ENCODE measurements around the gene GCSAML.
"Not testable (repeated sequence)": the region's sequence is repeated elsewhere in the genome, so short reads cannot be mapped to it uniquely, and the experiment has no call there.

Gene GCSAML

DNA sequence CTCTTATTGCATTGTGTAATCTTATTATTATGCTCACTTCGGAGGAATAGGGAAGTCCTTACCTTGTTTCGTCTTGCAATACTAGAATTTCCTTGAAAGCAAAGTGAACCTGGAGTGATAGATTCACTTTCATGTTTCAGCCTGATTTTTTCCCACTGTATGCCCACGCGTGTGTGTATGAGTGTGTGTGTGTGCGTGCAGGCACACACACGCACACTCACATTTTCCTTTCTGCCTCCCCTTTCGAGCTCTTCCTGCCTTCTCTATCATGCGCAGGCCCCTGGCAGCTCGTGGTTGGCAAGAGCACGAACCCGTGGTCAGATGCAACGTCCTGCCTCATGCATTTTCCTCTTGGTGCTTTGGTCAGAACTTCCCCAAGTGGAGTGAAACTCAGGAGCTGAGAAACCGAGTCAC, at the start of gene GCSAML:
TSS of gene GCSAML (plus strand) at position 366 of the 414 bp plus-strand sequence. CDS start 58 bp downstream, outside the sequence.
- H3K36me3 Mint-ChIP-seq (ENCODE audit: low read depth) = no peaks in the 10 kb centered on the region
- no peak for DNase-seq

DNA sequence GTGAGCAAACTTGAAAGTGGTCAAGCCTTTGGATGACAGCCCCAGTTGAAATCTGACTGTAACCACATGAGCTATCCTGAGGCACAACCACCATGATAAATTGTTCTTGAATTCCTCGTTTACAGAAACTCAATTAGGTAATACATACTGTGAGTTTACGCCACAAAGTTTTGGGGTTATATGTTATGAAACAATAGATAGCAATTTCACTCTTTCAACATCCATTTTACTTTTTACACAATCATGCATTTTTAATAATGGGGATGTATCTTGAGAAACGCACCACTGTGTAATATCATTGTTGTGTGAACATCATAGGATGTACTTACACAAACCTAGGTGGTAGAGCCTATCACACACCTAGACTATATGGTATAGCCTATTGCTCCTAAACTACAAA, 48.1 kb upstream of the GCSAML start:
- H3K4me1 Mint-ChIP-seq (ENCODE audit: low read depth) = no peaks in the 10 kb centered on the region
- H3K36me3 Mint-ChIP-seq (ENCODE audit: low read depth) = no peaks in the 10 kb centered on the region
- peaks cover 8% of the 10 kb centered on the region for H3K27me3 Mint-ChIP-seq
- no peaks in the 10 kb centered on the region for H3K9me3 Mint-ChIP-seq
- no peak for DNase-seq
- no peak overlapping the region for H3K27ac Mint-ChIP-seq
- H3K4me3 Mint-ChIP-seq = no peak overlapping the region

More for the DNA sequence above, at the start of gene GCSAML:
- no peak within 1 kb of the TSS for H3K27ac Mint-ChIP-seq
- H3K4me3 Mint-ChIP-seq = no peak within 1 kb of the TSS
- H3K4me1 Mint-ChIP-seq (ENCODE audit: low read depth) = peaks cover 11% of the 10 kb centered on the region
- peaks cover 46% of the 10 kb centered on the region for H3K27me3 Mint-ChIP-seq
- no peaks in the 10 kb centered on the region for H3K9me3 Mint-ChIP-seq

- H3K27ac Mint-ChIP-seq = no peak overlapping the region
- no peak for DNase-seq
- no peaks in the 10 kb centered on the region for H3K4me1 Mint-ChIP-seq (ENCODE audit: low read depth)
- no peaks in the 10 kb centered on the region for H3K36me3 Mint-ChIP-seq (ENCODE audit: low read depth)
- peaks cover 10% of the 10 kb centered on the region for H3K27me3 Mint-ChIP-seq
- H3K4me3 Mint-ChIP-seq = no peak overlapping the region
- no peaks in the 10 kb centered on the region for H3K9me3 Mint-ChIP-seq
Observed at GRCh38 chr1:247506831-247507230, 42.1 kb upstream of the GCSAML start.

DNA sequence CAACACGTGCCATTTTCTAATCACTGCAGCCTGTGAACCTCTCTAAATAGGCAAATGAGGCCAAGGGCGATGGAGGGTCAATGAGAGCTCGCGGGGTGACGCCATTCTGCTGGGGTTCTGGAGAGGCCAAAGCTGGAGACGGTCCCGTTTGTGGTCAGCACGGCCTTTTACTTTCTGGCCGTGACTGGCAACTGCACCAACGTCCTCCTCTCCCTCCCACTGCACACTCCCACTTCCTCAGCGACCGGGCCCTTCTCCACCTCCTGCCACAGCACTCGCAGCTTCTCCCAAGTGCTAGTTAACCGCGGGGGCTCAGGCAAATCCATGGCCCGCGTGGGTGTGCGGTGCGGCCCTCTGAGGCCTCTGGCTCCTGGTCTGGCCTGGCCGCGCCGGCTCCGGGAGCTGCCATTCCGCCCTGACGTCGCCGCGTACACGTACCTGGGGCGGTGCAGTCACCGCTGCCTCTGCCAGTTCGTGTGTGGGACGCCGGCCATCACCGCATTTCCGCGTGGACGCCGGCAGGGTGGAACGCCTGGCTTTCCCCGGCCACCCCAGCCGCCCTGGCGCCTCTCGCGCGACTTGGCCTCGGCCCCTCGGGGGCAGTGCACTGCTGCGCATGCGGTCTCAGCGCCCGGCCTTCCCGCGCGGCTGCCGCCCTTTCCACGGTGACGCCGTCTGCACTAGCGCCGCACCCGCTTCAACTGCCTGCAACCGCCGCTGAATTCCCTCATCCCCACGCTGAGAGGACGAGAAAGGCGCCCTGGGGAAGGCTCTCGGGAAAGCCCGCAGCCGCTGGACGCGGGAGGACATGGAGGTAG, 30.9 kb upstream of the GCSAML start:
- Mint-ChIP-seq H3K4me3 (no peak overlapping the region), H3K4me1 (ENCODE audit: low read depth) (no peaks in the 10 kb centered on the region), H3K27ac (no peak overlapping the region), H3K27me3 (peaks cover 48% of the 10 kb centered on the region), H3K9me3 (no peaks in the 10 kb centered on the region), H3K36me3 (ENCODE audit: low read depth) (no peaks in the 10 kb centered on the region)
- DNase-seq = peak; percentile 32

- H3K36me3 Mint-ChIP-seq (ENCODE audit: low read depth) = no peaks in the 10 kb centered on the region
- H3K4me3 Mint-ChIP-seq = no peak overlapping the region
- peaks cover 48% of the 10 kb centered on the region for H3K27me3 Mint-ChIP-seq
- DNase-seq = no peak
- H3K9me3 Mint-ChIP-seq = no peaks in the 10 kb centered on the region
- no peaks in the 10 kb centered on the region for H3K4me1 Mint-ChIP-seq (ENCODE audit: low read depth)
- H3K27ac Mint-ChIP-seq = no peak overlapping the region
Observed at GRCh38 chr1:247518613-247518891, 30.4 kb upstream of the GCSAML start.

GRCh38 chr1:247521886-247522285, 27.0 kb upstream of the GCSAML start:
- H3K4me3 Mint-ChIP-seq; H3K9me3 Mint-ChIP-seq; H3K4me1 Mint-ChIP-seq (ENCODE audit: low read depth); H3K36me3 Mint-ChIP-seq (ENCODE audit: low read depth); DNase-seq; H3K27ac Mint-ChIP-seq: not testable (repeated sequence)
- peaks cover 45% of the 10 kb centered on the region for H3K27me3 Mint-ChIP-seq

GRCh38 chr1:247528812-247529474, 20.0 kb upstream of the GCSAML start:
- no peaks in the 10 kb centered on the region for H3K36me3 Mint-ChIP-seq (ENCODE audit: low read depth)
- peaks cover 36% of the 10 kb centered on the region for H3K27me3 Mint-ChIP-seq
- H3K9me3 Mint-ChIP-seq = no peaks in the 10 kb centered on the region
- H3K4me1 Mint-ChIP-seq (ENCODE audit: low read depth) = peaks cover 7% of the 10 kb centered on the region
- H3K4me3 Mint-ChIP-seq = no peak overlapping the region
- DNase-seq = no peak
- no peak overlapping the region for H3K27ac Mint-ChIP-seq

- H3K27me3 Mint-ChIP-seq = peaks cover 31% of the 10 kb centered on the region
- no peak for DNase-seq
- peaks cover 7% of the 10 kb centered on the region for H3K4me1 Mint-ChIP-seq (ENCODE audit: low read depth)
- no peaks in the 10 kb centered on the region for H3K9me3 Mint-ChIP-seq
- H3K4me3 Mint-ChIP-seq = no peak overlapping the region
- H3K36me3 Mint-ChIP-seq (ENCODE audit: low read depth) = no peaks in the 10 kb centered on the region
- H3K27ac Mint-ChIP-seq = no peak overlapping the region
Observed at GRCh38 chr1:247529771-247530355, 19.1 kb upstream of the GCSAML start.

DNA sequence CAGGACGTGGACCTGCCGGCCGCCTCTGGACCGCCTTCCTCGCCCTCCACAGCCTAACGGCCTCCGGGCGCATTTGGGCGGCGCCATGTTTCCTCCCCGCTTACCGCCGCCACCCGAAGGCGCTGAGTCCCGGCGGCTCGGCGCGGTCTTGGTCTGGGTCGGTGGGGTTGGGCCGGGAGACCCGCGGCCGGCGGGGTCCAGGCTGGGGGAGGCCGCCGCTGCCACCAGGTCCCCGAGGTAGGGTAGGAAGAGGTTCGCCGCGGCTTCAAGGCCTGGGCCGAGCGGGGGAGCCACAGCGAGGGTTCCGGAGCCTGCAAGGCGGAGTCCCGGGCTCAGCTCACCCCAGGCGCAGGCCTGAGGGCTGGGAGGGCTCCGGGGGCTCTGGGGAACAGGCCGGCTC, 18.1 kb upstream of the GCSAML start:
- Mint-ChIP-seq H3K4me1 (ENCODE audit: low read depth) (peaks cover 12% of the 10 kb centered on the region), H3K36me3 (ENCODE audit: low read depth) (no peaks in the 10 kb centered on the region), H3K27me3 (peaks cover 26% of the 10 kb centered on the region), H3K27ac (no peak overlapping the region), H3K4me3 (no peak overlapping the region), H3K9me3 (no peaks in the 10 kb centered on the region)
- no peak for DNase-seq

- no peak overlapping the region for H3K4me3 Mint-ChIP-seq
- H3K27ac Mint-ChIP-seq = no peak overlapping the region
- H3K27me3 Mint-ChIP-seq = peaks cover 17% of the 10 kb centered on the region
- H3K36me3 Mint-ChIP-seq (ENCODE audit: low read depth) = no peaks in the 10 kb centered on the region
- H3K4me1 Mint-ChIP-seq (ENCODE audit: low read depth) = peaks cover 12% of the 10 kb centered on the region
- H3K9me3 Mint-ChIP-seq = no peaks in the 10 kb centered on the region
- no peak for DNase-seq
Observed at GRCh38 chr1:247531937-247532336, 17.0 kb upstream of the GCSAML start.

- Mint-ChIP-seq H3K27ac (no peak overlapping the region), H3K27me3 (peaks cover 21% of the 10 kb centered on the region), H3K4me1 (ENCODE audit: low read depth) (peaks cover 5% of the 10 kb centered on the region), H3K4me3 (no peak overlapping the region), H3K36me3 (ENCODE audit: low read depth) (no peaks in the 10 kb centered on the region), H3K9me3 (no peaks in the 10 kb centered on the region)
- DNase-seq = no peak
Observed at GRCh38 chr1:247535402-247535801, 13.5 kb upstream of the GCSAML start.

DNA sequence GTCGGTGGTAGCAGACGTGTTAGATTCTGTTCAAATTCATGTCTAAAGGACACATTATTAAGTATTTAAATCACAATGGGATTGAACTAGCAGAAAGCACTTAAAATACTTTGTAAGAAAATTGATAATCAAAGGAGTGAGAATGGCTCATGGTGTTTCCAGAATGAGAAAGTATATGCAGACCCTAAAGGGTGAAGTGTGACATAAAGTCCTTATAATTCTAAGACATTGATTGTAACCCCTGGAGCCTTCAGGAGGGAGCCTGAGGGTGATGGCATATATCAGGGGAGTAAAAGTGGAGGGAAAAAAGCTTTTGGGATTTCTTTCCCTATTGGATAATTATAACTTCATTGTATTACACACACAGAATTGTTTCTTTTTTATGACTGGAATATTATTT, 12.6 kb upstream of the GCSAML start, which contains the start of gene OR2C3:
TSS of gene OR2C3 (minus strand) at position 101 of the 400 bp plus-strand sequence. CDS start 3,929 bp downstream, outside the sequence.
- Mint-ChIP-seq H3K27me3 (peaks cover 20% of the 10 kb centered on the region), H3K4me3 (no peak within 1 kb of the TSS), H3K4me1 (ENCODE audit: low read depth) (peaks cover 5% of the 10 kb centered on the region), H3K9me3 (no peaks in the 10 kb centered on the region), H3K27ac (no peak within 1 kb of the TSS), H3K36me3 (ENCODE audit: low read depth) (no peaks in the 10 kb centered on the region)
- DNase-seq = no peak

DNA sequence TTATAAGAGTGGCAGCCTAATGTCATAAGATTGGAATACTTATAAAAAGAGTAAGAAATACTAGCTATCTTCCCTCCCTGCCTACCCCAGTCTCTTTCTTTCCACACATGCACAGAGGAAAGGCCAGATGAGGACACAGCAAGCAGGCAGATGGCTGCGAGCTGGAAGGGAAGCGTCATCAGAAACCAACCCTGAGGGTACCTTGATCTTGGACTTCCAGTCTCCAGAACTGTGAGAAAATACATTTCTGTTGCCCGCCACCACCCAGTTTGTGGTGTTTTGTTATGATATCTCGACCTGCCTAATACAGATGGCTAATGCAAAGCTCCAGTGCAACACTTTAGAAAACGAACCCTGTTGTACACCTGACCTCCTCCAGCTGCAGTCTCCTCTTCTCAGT, 10.4 kb upstream of the GCSAML start:
- no peak overlapping the region for H3K27ac Mint-ChIP-seq
- H3K4me1 Mint-ChIP-seq (ENCODE audit: low read depth) = peaks cover 5% of the 10 kb centered on the region

GRCh38 chr1:247539215-247539614, 9.7 kb upstream of the GCSAML start:
- Mint-ChIP-seq H3K4me3 (no peak overlapping the region), H3K27ac (no peak overlapping the region), H3K4me1 (ENCODE audit: low read depth) (peaks cover 5% of the 10 kb centered on the region), H3K27me3 (peaks cover 26% of the 10 kb centered on the region), H3K36me3 (ENCODE audit: low read depth) (no peaks in the 10 kb centered on the region), H3K9me3 (no peaks in the 10 kb centered on the region)
- no peak for DNase-seq

More for the DNA sequence above, 10.4 kb upstream of the GCSAML start:
- no peak for DNase-seq
- no peaks in the 10 kb centered on the region for H3K36me3 Mint-ChIP-seq (ENCODE audit: low read depth)
- peaks cover 22% of the 10 kb centered on the region for H3K27me3 Mint-ChIP-seq
- no peaks in the 10 kb centered on the region for H3K9me3 Mint-ChIP-seq
- H3K4me3 Mint-ChIP-seq = no peak overlapping the region

DNA sequence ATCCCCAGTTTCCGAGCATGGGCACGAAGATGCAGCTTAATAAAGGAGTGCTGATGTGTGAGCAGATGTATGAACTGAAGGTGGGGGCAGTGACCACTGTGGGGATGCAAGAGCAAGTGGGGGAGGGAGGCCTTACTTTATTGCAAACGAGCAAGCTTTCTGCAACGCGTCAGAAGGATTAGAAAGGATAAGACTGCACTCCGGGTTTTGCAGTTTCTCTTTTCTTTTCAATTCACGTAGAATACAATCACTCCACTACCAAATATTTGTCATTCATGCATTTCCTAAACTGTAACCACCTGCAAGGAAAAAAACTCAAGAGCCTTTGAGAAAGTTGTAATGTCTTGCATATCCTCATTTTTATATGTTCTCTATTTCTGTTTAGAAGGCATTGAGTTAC, 8.4 kb upstream of the GCSAML start:
- Mint-ChIP-seq H3K4me1 (ENCODE audit: low read depth) (peaks cover 2% of the 10 kb centered on the region), H3K27me3 (peaks cover 32% of the 10 kb centered on the region), H3K36me3 (ENCODE audit: low read depth) (no peaks in the 10 kb centered on the region), H3K9me3 (no peaks in the 10 kb centered on the region), H3K4me3 (no peak overlapping the region), H3K27ac (no peak overlapping the region)
- DNase-seq = no peak

Measured in activated T-cell treated with anti-CD3 and anti-CD28 coated beads, Interleukin-2, amount 50 U/mL, for 24 hours (primary cell).